ENCODE results near the gene TMUB2. TPM values are rescaled to one million over a fixed set of nuclear protein-coding genes. Genes with fewer than 3 reads are reported as not detected.

Gene TMUB2
- total and polyA plus RNA-seq, 2 experiments from 2014 or later = 27.7 to 46.8 TPM

GRCh38 chr17:44202756-44203155, 16.0 kb downstream of the TMUB2 start:
- H3K9me3 ChIP-seq (ENCODE audit: low read depth) = no peaks in the 10 kb centered on the region
- peaks cover 17% of the 10 kb centered on the region for H3K79me2 ChIP-seq
- peaks cover under 1% of the 10 kb centered on the region for H4K20me1 ChIP-seq (ENCODE audit: insufficient read depth, poor library complexity, severe bottlenecking)
- no peaks in the 10 kb centered on the region for H3K27me3 ChIP-seq
- H2AFZ ChIP-seq = no peak overlapping the region
- no peak overlapping the region for H3K4me3 ChIP-seq
- WGBS (ENCODE audit: low lambda C conversion rate, missing lambda C conversion rate) = 86% methylated on average over 4 of the region's 4 CpGs
- H3K36me3 ChIP-seq (replicated peaks; ENCODE audit: insufficient read depth, low read depth) = no peaks in the 10 kb centered on the region
- TF ChIP-seq EZH2phosphoT487 (IDR thresholded peaks at IDR 0.05; ENCODE audit: low read depth, severe bottlenecking, unreplicated experiment) (no peak), CTCF (IDR thresholded peaks at IDR 0.05; ENCODE audit: poor library complexity) (no peak)
- H3K4me2 ChIP-seq = no peak overlapping the region
- H3K4me1 ChIP-seq (ENCODE audit: insufficient read depth) = peaks cover 12% of the 10 kb centered on the region
- H3K9me2 ChIP-seq (replicated peaks; ENCODE audit: insufficient read depth) = no peaks in the 10 kb centered on the region
- no peak overlapping the region for H3K27ac ChIP-seq
- no peak for DNase-seq (ENCODE audit: low spot score)

- H4K20me1 ChIP-seq (ENCODE audit: insufficient read depth, poor library complexity, severe bottlenecking) = no peaks in the 10 kb centered on the region
- no peaks in the 10 kb centered on the region for H3K9me2 ChIP-seq (replicated peaks; ENCODE audit: insufficient read depth)
- H3K4me2 ChIP-seq = no peak overlapping the region
- 61% methylated on average over 9 of the region's 9 CpGs for WGBS (ENCODE audit: low lambda C conversion rate, missing lambda C conversion rate)
- peaks cover 5% of the 10 kb centered on the region for H3K4me1 ChIP-seq (ENCODE audit: insufficient read depth)
- peaks cover 6% of the 10 kb centered on the region for H3K79me2 ChIP-seq
- TF ChIP-seq CTCF (IDR thresholded peaks at IDR 0.05; ENCODE audit: poor library complexity) = peak; percentile 55
- no peak for TF ChIP-seq EZH2 (IDR thresholded peaks at IDR 0.05; ENCODE audit: borderline replicate concordance)
- no peak for TF ChIP-seq EZH2phosphoT487 (IDR thresholded peaks at IDR 0.05; ENCODE audit: low read depth, severe bottlenecking, unreplicated experiment)
- no peaks in the 10 kb centered on the region for H3K36me3 ChIP-seq (replicated peaks; ENCODE audit: insufficient read depth, low read depth)
- H3K27me3 ChIP-seq = no peaks in the 10 kb centered on the region
- DNase-seq (ENCODE audit: low spot score) = peak; percentile 61
- H3K27ac ChIP-seq = peak overlapping the region; percentile 25
- no peak overlapping the region for H2AFZ ChIP-seq
- H3K4me3 ChIP-seq = no peak overlapping the region
- no peaks in the 10 kb centered on the region for H3K9me3 ChIP-seq (ENCODE audit: low read depth)
Measured at GRCh38 chr17:44203731-44204440, 17.1 kb downstream of the TMUB2 start.

GRCh38 chr17:44204441-44204882, 17.7 kb downstream of the TMUB2 start:
- Histone ChIP-seq H3K4me2 (no peak overlapping the region), H3K27me3 (no peaks in the 10 kb centered on the region), H2AFZ (no peak overlapping the region), H3K4me1 (ENCODE audit: insufficient read depth) (peaks cover 5% of the 10 kb centered on the region), H3K4me3 (no peak overlapping the region), H3K79me2 (peaks cover 4% of the 10 kb centered on the region), H3K36me3 (replicated peaks; ENCODE audit: insufficient read depth, low read depth) (no peaks in the 10 kb centered on the region), H4K20me1 (ENCODE audit: insufficient read depth, poor library complexity, severe bottlenecking) (no peaks in the 10 kb centered on the region), H3K9me2 (replicated peaks; ENCODE audit: insufficient read depth) (no peaks in the 10 kb centered on the region), H3K27ac (peak overlapping the region; percentile 55), H3K9me3 (ENCODE audit: low read depth) (no peaks in the 10 kb centered on the region)
- WGBS (ENCODE audit: low lambda C conversion rate, missing lambda C conversion rate) = 72% methylated on average over 5 of the region's 5 CpGs
- DNase-seq (ENCODE audit: low spot score) = no peak
- TF ChIP-seq CTCF (IDR thresholded peaks at IDR 0.05; ENCODE audit: poor library complexity) (no peak), EZH2 (IDR thresholded peaks at IDR 0.05; ENCODE audit: borderline replicate concordance) (no peak), EZH2phosphoT487 (IDR thresholded peaks at IDR 0.05; ENCODE audit: low read depth, severe bottlenecking, unreplicated experiment) (no peak)
